NT2/D1 (cell line): ENCODE data around the gene FAM200A.
"Not testable (repeated sequence)": the region's sequence is repeated elsewhere in the genome, so short reads cannot be mapped to it uniquely, and the experiment has no call there.

ENCODE experiments used
- DNase-seq: peaks from one replicate; pipeline ENCODE4 v3.0.0-alpha.2; 2011; ENCODE audit warnings: low read depth, low spot score
- H3K27me3 ChIP-seq: 2 replicates; pipeline ENCODE4 v1.6.0; 2011; ENCODE audit warnings: mild to moderate bottlenecking; ENCODE audit not compliant: insufficient read length, insufficient read depth
- H3K36me3 ChIP-seq: 2 replicates; pipeline ENCODE4 v1.6.1; 2011; ENCODE audit warnings: mild to moderate bottlenecking, low read length, mixed read lengths; ENCODE audit not compliant: insufficient read depth, insufficient read length
- H3K4me1 ChIP-seq: 2 replicates; pipeline ENCODE4 v1.5.1; 2011; ENCODE audit not compliant: insufficient read depth, insufficient read length
- H3K4me3 ChIP-seq: 2 replicates; pipeline ENCODE4 v1.5.1; 2011; ENCODE audit warnings: low read depth; ENCODE audit not compliant: insufficient read length
- H3K9ac ChIP-seq: 2 replicates; pipeline ENCODE4 v1.6.0; 2011; ENCODE audit warnings: low read depth; ENCODE audit not compliant: insufficient read length
- H3K9me3 ChIP-seq: 2 replicates; pipeline ENCODE4 v1.5.1; 2011; ENCODE audit warnings: mild to moderate bottlenecking, low read length; ENCODE audit not compliant: insufficient read depth
- SUZ12 ChIP-seq: IDR thresholded peaks from 2 replicates; pipeline ENCODE4 v1.6.1; 2011; ENCODE audit not compliant: insufficient read length, insufficient read depth; ENCODE audit errors: extremely low read depth
- YY1 ChIP-seq: IDR thresholded peaks from 2 replicates; pipeline ENCODE4 v1.6.1; 2011; ENCODE audit not compliant: insufficient read length, insufficient read depth
- ZNF274 ChIP-seq: IDR thresholded peaks from 2 replicates; pipeline ENCODE4 v1.6.1; 2011; ENCODE audit warnings: mild to moderate bottlenecking, low read depth, low read length

The FAM200A gene

GRCh38 chr7:99521399-99521798, 30.5 kb downstream of the FAM200A start:
- H3K4me1 ChIP-seq: no peaks in the 10 kb centered on the region
- H3K9me3 ChIP-seq: no peaks in the 10 kb centered on the region
- H3K9ac ChIP-seq: no peak overlapping the region
- TF ChIP-seq YY1: no peak
- TF ChIP-seq SUZ12: no peak
- no peak for TF ChIP-seq ZNF274
- H3K27me3 ChIP-seq: no peaks in the 10 kb centered on the region
- peaks cover 27% of the 10 kb centered on the region for H3K36me3 ChIP-seq
- no peak overlapping the region for H3K4me3 ChIP-seq
- no peak for DNase-seq

DNA sequence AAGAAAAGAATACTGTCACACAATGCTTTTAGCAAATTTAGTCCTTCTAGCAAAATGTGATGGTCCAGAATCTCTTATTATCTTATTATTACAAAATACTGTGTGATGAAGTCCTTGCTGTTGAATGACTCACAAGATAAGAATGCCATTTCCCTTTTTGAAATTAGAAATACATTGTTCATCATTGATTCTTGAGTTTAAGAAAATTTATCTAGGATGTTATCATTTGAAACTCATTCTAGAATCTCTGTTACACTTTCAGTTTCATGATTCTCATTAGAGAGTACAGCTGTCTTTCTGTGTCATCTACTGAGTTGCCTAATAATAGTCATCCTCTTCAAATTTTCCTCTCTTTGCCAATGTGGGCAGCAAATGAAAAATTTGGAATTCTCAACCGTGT, 37.9 kb downstream of the FAM200A start:
- Histone ChIP-seq H3K9me3 (no peaks in the 10 kb centered on the region), H3K4me1 (no peaks in the 10 kb centered on the region), H3K4me3 (no peak overlapping the region), H3K9ac (no peak overlapping the region), H3K27me3 (no peaks in the 10 kb centered on the region), H3K36me3 (peaks cover 35% of the 10 kb centered on the region)
- no peak for TF ChIP-seq YY1
- no peak for TF ChIP-seq ZNF274
- no peak for TF ChIP-seq SUZ12
- no peak for DNase-seq

GRCh38 chr7:99505324-99505662, 46.6 kb downstream of the FAM200A start:
- Histone ChIP-seq H3K4me3 (peak overlapping the region; percentile 73), H3K36me3 (peaks cover 15% of the 10 kb centered on the region), H3K9me3 (no peaks in the 10 kb centered on the region), H3K9ac (peak overlapping the region; percentile 90), H3K27me3 (no peaks in the 10 kb centered on the region), H3K4me1 (peaks cover 4% of the 10 kb centered on the region)
- DNase-seq: no peak
- TF ChIP-seq ZNF274 (no peak), SUZ12 (no peak), YY1 (no peak)

DNA sequence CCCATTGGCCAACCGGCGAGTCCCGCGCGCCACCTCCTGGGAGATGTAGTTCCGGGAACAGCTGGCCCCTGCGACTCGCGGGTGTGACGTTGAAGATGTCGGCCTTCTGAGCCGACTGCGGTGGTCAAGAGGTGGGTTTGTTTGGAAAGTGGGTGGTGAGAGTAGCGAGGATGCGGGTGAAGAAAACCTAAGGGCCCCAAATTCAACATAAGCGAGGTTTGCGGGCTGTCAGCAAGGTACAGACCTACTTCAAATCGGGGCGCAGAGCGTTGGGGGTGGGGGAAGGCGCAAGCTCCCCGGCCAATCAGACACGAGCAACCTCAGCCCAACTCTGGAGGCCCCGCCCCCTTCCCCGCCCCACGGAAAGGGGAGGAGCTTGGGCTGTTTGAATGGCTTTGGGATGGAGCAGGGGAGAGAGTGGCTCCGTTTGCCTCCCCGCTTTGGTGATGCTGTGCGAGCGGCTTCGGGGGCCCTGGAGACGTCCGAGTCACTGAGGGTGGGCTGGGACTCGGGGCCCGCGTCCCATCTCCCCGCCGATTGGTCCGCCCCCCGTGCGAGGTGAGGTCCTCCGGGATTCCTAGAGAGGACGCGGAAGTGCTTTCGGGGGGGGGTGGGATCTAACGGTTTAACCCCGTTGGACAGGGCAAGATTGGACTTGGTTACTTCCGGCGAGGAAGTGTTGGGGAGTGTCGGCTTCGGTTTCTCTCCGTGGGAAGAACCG, 47.2 kb downstream of the FAM200A start, which contains the start of gene ZKSCAN5:
ZKSCAN5 (plus strand) TSS at position 60 of the 721 bp plus-strand sequence. CDS start 1,383 bp downstream, outside the sequence.
- TF ChIP-seq YY1 (no peak), ZNF274 (no peak), SUZ12 (no peak)
- Histone ChIP-seq H3K9ac (peak within 1 kb of the TSS; percentile 92), H3K4me1 (peaks cover 4% of the 10 kb centered on the region), H3K4me3 (peak within 1 kb of the TSS; percentile 73), H3K36me3 (peaks cover 11% of the 10 kb centered on the region), H3K27me3 (no peaks in the 10 kb centered on the region), H3K9me3 (no peaks in the 10 kb centered on the region)
- DNase-seq: peak; percentile 89

- H3K9ac ChIP-seq: peak overlapping the region; percentile 92
- peaks cover 10% of the 10 kb centered on the region for H3K36me3 ChIP-seq
- H3K27me3 ChIP-seq: no peaks in the 10 kb centered on the region
- peak overlapping the region; percentile 73 for H3K4me3 ChIP-seq
- TF ChIP-seq SUZ12 (no peak), ZNF274 (no peak), YY1 (no peak)
- DNase-seq: peak; percentile 97
- H3K4me1 ChIP-seq: peaks cover 4% of the 10 kb centered on the region
- no peaks in the 10 kb centered on the region for H3K9me3 ChIP-seq
Measured at GRCh38 chr7:99504281-99504602, 47.7 kb downstream of the FAM200A start.

DNA sequence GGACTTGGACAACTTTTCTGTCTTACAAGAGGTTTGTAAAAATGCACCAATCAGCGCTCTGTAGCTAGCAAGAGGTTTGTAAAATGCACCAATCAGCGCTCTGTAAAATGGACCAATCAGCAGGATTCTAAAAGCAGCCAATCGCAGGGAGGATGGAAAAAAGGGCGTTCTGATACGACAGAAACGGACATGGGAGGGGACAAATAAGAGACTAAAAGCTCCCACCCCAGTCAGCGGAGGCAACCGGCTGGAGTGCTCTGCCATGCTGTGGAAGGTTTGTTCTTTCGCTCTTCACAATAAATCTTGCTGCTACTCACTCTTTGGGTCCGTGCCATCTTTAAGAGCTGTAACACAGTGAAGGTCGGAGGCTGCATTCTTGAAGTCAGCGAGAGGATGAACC, 50.7 kb downstream of the FAM200A start:
- peaks cover 24% of the 10 kb centered on the region for H3K36me3 ChIP-seq
- H3K9me3 ChIP-seq, DNase-seq, H3K27me3 ChIP-seq, H3K4me3 ChIP-seq, H3K9ac ChIP-seq, H3K4me1 ChIP-seq: not testable (repeated sequence)

DNA sequence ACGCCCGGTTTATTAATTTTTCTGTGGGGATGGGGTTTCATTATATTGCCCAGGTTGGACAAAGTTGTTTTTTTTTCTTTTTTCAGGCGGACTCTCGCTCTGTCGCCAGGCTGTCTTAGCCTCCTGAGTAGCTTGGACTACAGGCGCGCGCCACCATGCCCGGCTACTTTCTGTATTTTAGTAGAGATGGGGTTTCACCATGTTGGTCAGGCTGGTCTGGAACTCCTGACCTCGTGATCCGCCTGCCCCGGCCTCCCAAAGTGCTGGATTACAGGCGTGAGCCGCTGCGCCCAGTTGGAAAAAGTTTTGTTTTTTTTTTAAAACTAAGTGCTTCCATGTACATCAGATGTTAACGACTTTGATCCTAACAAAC, 51.3 kb downstream of the FAM200A start:
- Histone ChIP-seq H3K4me3 (peak overlapping the region; percentile 90), H3K9ac (peak overlapping the region; percentile 82), H3K4me1 (peaks cover 3% of the 10 kb centered on the region), H3K36me3 (peaks cover 24% of the 10 kb centered on the region), H3K27me3 (no peaks in the 10 kb centered on the region), H3K9me3 (no peaks in the 10 kb centered on the region)
- TF ChIP-seq ZNF274: no peak
- TF ChIP-seq SUZ12: no peak
- no peak for TF ChIP-seq YY1
- DNase-seq: no peak
